Motor neuron (in vitro differentiated cells): ENCODE results near the gene CCDC197. TPM values are rescaled to one million over a fixed set of nuclear protein-coding genes. Genes with fewer than 3 reads are reported as not detected.

Source experiments
- ATAC-seq, 8 experiments: fragments of 200-7000 bp; cut with Tn5 transposase; replicated peaks in 6 of 8; 2 replicates each; pipeline ENCODE4 v1.8.0; 2021; ENCODE audit warnings: mild to moderate bottlenecking in 8 of 8, moderate library complexity in 8 of 8
- H3K27ac ChIP-seq, 2 donors: fragments of 250-450 bp; sonication (Bioruptor Pico); 2 replicates each; pipeline ENCODE4 v1.9.0; 2021; ENCODE audit warnings: antibody characterized with exemption in 2 of 2, mild to moderate bottlenecking in 2 of 2, moderate library complexity in 1 of 2
- H3K4me1 ChIP-seq, 2 donors: fragments of 250-450 bp; sonication (Bioruptor Pico); replicated peaks in 1 of 2; 2 replicates each; pipeline ENCODE4 v1.6.1; 2021; ENCODE audit warnings: antibody characterized with exemption in 2 of 2, mild to moderate bottlenecking in 2 of 2, moderate library complexity in 1 of 2
- H3K4me3 ChIP-seq, 5 donors: fragments of 250-450 bp; sonication (Bioruptor Pico); 2 replicates each; pipeline ENCODE4 v1.9.0; 2021; ENCODE audit warnings: antibody characterized with exemption in 5 of 5, mild to moderate bottlenecking in 5 of 5, moderate library complexity in 4 of 5
- WGBS, 10 experiments: fragments of 450-650 bp; shearing (Covaris generic); methylation state at CpG; one replicate each; pipeline ENCODE4 v1.0.0; 2022; 5-methylcytosine and 5-hydroxymethylcytosine counted together
- in situ Hi-C, 9 experiments: fragments of 400-800 bp; cut with MboI; loops; one replicate each; pipeline ENCODE4 v1.15.0; 2021; ENCODE audit warnings: low sequenced_read_pairs in 9 of 9, low pct_unique_long_range_greater_than_20kb in 2 of 9; ENCODE audit not compliant: unreplicated experiment in 9 of 9
- total RNA-seq, 8 experiments: library from RNA; unstranded; fragments of 300-600 nt; gene quantifications; 2 replicates each; pipeline versions ENCODE4 v1.2.3 to v1.2.4, GENCODE V29; 2022

CCDC197 gene
- total RNA-seq = under 1 TPM in 2 of 8 experiments, not detected in 6; 0.08 to 0.66 TPM

DNA sequence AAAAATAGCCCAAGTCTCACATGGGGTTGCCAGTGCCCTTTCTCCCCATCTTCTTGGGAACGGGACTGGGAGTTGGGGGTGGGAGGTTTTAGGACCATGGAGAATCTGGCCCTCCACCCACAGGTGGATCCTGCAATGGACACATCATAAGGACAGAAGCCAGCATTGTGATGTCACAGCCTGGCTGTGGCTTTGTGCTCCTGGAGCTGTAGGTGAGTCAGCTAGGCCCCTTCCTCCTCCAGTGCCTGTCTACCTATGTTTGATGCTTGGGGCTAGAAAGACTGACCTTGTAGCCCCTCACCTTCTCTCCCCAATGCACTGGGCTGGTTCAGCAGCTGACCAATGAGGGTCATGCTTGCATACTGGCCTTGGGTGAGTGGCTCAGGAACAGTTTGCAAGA, at the start of gene CCDC197:
Gene CCDC197 (plus strand): TSS at position 220 of the 400 bp plus-strand sequence. CDS start 831 bp downstream, outside the sequence.
- WGBS, 10 experiments = 40 to 67% methylated on average over 1 of the region's 1 CpG; no CpG with 5 or more reads in 8 of the 10 experiments
- Histone ChIP-seq H3K4me3 (no peak within 1 kb of the TSS), H3K27ac (no peak within 1 kb of the TSS), H3K4me1 (no peaks in the 10 kb centered on the region)
- peak in 3 of 8 experiments; percentile 6 to 51 (median 32) for ATAC-seq
- in situ Hi-C loops = loop anchor here in 1 of 9 experiments (10.0 kb wide), 1 partner anchor 52 kb away; no protein-coding TSS in a partner anchor

DNA sequence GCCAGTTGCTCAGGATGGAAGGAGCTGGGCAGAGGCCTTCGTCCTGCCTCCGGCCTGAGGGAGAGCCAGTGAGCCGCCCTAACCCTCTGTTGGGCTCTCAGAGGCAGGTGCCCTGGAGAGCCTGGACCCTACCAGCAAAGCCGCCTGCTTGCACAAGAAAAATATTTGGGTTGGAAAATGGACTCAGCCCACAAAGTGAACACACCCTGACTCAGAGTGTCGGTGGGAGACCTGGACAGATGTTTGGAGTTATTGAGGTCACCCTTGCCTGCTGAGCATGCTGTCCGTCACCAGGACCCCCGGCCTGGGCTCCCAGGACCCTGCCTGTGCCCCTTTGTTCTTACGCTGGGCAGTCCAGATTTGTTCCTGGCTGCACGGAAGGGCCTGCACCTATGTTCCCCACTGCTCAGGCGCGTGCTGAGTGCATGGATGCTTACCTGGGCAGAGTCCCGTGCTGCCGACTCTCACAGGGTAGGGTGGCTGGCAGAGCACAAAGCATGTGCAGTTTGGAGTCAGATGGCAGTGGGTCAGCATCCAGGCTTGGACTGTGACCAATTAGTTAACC, 47.5 kb upstream of the CCDC197 start:
- in situ Hi-C loops = loop anchor here in 1 of 9 experiments (10.0 to 25.0 kb wide), 2 partner anchors 45 to 188 kb away; partner anchors contain the start of genes CCDC197 and IFI27L2
- Histone ChIP-seq H3K4me1 (peaks cover 0 to 8% of the 10 kb centered on the region in 2 donors), H3K4me3 (no peak overlapping the region), H3K27ac (no peak overlapping the region)
- no peak for ATAC-seq
- WGBS, 10 experiments = 89 to 100% (median 95%) methylated on average over 1 to 4 of the region's 13 CpGs; no CpG with 5 or more reads in 5 of the 10 experiments

DNA sequence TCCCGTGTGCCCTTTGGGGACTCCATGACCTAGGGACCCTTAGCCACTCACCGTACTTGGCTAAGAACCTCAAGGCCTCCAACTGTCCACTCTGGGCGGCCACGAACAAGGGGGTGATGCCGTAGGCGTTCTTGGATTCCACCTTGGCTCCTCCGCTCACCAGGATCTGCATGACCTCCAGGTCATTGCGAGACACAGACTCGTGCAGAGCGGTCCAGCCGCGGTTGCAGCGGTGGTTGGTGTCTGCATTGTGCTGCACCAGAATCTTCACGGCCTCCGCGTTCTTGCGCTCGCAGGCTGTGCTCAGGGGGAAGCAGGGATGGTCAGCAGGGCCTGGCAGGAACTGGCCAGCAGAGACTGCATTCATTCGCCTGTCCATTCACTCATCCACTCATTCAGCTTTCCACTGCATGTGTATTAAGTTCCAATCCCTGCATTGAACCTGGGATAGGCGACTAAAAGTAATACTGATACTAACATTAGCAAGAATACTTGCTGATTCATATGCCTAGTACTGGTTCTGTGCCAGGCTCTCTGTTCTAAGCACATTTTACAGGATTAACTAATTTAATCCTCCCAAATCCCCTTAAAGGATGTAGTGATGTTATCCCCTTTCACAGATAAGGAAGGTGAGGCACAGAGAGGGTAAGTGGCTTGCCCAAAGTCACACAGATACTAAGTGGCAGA, 46.0 kb upstream of the CCDC197 start:
- peak in 2 of 8 experiments; percentile 17 to 45 for ATAC-seq
- H3K4me3 ChIP-seq = no peak overlapping the region
- in situ Hi-C loops = no loop called here
- no peak overlapping the region for H3K27ac ChIP-seq
- H3K4me1 ChIP-seq = peaks cover 0 to 8% of the 10 kb centered on the region in 2 donors
- WGBS, 10 experiments = 20 to 100% (median 83%) methylated on average over 1 to 14 of the region's 20 CpGs; no CpG with 5 or more reads in 2 of the 10 experiments

GRCh38 chr14:93951635-93952540, 45.2 kb upstream of the CCDC197 start:
- ATAC-seq = no peak
- Histone ChIP-seq H3K4me1 (peaks cover under 1 to 14% of the 10 kb centered on the region in 2 donors), H3K27ac (no peak overlapping the region), H3K4me3 (no peak overlapping the region)
- in situ Hi-C loops = no loop called here
- WGBS, 10 experiments = 10 to 71% (median 53%) methylated on average over 1 to 6 of the region's 7 CpGs; no CpG with 5 or more reads in 4 of the 10 experiments

DNA sequence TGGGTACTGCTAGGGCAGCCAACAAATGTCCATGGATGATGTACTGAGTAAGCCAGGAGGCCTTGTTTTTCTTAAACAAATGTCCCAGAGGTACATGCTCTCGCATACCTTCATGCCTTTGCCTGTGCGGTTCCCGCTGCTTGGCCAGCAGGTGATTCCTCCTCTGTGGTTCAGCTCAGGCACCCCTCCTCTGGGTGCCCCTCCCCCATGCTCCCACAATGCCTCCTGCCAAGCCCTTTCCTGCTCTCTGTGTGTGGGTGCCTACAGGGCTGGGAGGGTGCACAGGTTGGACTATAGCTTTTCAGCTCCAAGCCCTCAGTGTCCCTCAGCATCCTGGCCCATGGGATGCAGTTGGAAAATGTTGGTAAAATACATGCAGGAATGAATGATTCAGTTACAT, 44.3 kb upstream of the CCDC197 start:
- Histone ChIP-seq H3K4me1 (peaks cover 7 to 21% of the 10 kb centered on the region in 2 donors), H3K27ac (no peak overlapping the region), H3K4me3 (no peak overlapping the region)
- 90 to 100% (median 93%) methylated on average over 1 to 3 of the region's 3 CpGs; no CpG with 5 or more reads in 7 of the 10 experiments for WGBS, 10 experiments
- in situ Hi-C loops = no loop called here
- ATAC-seq = peak in 4 of 8 experiments; percentile 25 to 36 (median 32)

DNA sequence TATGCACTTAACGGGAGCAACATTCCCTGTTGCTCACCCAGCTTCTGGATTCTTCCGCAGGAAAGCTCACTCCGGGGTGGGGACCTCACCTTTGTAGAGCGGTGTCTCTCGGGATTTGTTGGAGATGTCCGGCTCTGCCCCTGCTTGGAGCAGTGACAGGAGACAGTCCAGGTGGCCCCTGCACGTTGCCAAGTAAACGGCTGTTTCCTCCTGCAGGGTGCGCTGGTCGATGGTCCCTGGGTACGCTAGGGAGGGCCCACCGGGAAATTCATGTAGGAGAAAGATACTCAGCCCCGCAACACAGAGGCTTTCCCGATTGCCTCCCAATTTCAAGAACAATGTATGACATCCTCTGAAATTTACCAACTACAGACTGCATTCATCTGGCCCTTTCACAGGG, 43.8 kb upstream of the CCDC197 start:
- ATAC-seq = peak in 1 of 8 experiments; percentile 23
- WGBS, 10 experiments = 38 to 100% (median 91%) methylated on average over 1 to 11 of the region's 14 CpGs; no CpG with 5 or more reads in 6 of the 10 experiments
- Histone ChIP-seq H3K27ac (no peak overlapping the region), H3K4me1 (peaks cover 11 to 26% of the 10 kb centered on the region in 2 donors), H3K4me3 (no peak overlapping the region)
- in situ Hi-C loops = no loop called here

DNA sequence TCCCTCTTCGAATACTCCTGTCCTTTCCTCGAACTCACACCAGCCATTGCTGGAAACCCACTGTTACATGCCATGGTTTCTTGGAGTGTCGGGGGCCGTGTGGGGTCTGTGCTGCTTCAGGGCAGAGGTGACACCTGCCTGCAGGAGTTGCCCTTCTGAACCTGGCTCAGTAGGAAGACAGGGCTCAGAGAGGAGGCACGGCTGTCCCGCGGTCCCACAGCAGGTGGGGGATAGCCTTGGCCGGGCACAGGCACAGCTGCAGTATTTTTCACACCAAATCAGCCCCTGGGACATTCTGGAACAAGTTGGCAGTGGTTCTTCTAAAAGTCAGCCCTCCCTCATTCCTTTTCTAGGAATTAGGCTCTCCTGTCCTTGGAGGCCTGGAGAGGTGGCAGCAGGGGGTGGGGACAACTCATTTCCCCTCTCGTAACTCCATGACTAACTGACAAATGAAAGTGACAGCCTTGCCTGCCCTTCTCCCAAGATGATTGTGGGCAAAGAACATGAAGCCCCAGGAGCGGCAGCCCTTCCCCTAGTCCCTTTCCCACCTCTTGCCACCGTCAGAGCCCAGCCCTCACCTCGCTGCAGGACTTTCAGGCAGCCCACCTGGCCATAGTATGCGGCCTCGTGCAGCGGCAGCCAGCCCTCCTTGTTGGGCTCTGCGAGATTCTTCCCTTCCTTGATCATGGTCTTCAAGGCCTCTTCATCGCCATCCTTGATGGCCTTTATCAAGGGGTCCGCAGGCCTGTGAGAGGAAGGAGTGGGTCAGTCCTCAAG, 43.2 kb upstream of the CCDC197 start:
- Histone ChIP-seq H3K4me3 (no peak overlapping the region), H3K27ac (no peak overlapping the region), H3K4me1 (peaks cover 15 to 29% of the 10 kb centered on the region in 2 donors)
- WGBS, 10 experiments = 79 to 100% (median 88%) methylated on average over 2 to 10 of the region's 18 CpGs; no CpG with 5 or more reads in 3 of the 10 experiments
- ATAC-seq = no peak
- in situ Hi-C loops = no loop called here

DNA sequence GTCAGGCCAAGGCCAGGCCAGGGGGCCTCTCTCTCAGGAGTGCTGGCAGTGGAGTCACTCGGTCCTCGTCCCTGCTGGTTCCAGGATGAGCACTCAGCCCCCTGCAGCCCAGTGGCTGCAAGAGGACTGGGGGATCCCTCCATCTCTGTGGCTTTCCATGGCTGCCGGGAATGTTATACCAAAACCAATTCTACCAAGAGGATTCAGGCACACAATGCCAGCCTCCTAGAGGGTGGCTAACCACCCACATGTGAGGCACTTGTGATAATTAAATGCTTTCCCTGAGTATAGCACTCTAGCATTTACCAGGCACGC, 42.6 kb upstream of the CCDC197 start:
- Histone ChIP-seq H3K4me1 (peaks cover 20 to 34% of the 10 kb centered on the region in 2 donors), H3K4me3 (no peak overlapping the region), H3K27ac (no peak overlapping the region)
- 60 to 100% (median 90%) methylated on average over 1 to 2 of the region's 4 CpGs; no CpG with 5 or more reads in 5 of the 10 experiments for WGBS, 10 experiments
- in situ Hi-C loops = no loop called here
- no peak for ATAC-seq

- peak in 2 of 8 experiments; percentile 4 to 24 for ATAC-seq
- Histone ChIP-seq H3K4me1 (peaks cover 22 to 40% of the 10 kb centered on the region in 2 donors), H3K27ac (no peak overlapping the region), H3K4me3 (no peak overlapping the region)
- in situ Hi-C loops = no loop called here
- 41 to 100% (median 89%) methylated on average over 1 to 10 of the region's 19 CpGs; no CpG with 5 or more reads in 2 of the 10 experiments for WGBS, 10 experiments
Observed at GRCh38 chr14:93954900-93955849, 41.9 kb upstream of the CCDC197 start.

GRCh38 chr14:93955850-93956481, 41.1 kb upstream of the CCDC197 start:
- WGBS, 10 experiments = 33 to 94% (median 60%) methylated on average over 1 to 5 of the region's 8 CpGs; no CpG with 5 or more reads in 5 of the 10 experiments
- Histone ChIP-seq H3K27ac (no peak overlapping the region), H3K4me1 (peaks cover 22 to 40% of the 10 kb centered on the region in 2 donors), H3K4me3 (no peak overlapping the region)
- in situ Hi-C loops = no loop called here
- ATAC-seq = peak in 1 of 8 experiments; percentile 6
